Common myeloid progenitor, CD34-positive (primary cell): ENCODE data around the gene GSG1.

Experiments used
- CTCF ChIA-PET: fragments of 350-600 bp; sonication (Branson Sonifier 250); formaldehyde crosslinking; loops from one replicate; lab custom pipeline; 2021; ENCODE audit warnings: antibody characterized with exemption; lab: Charles Lee
- POLR2A ChIA-PET: fragments of 350-600 bp; sonication (Branson Sonifier 250); formaldehyde crosslinking; loops from one replicate; lab custom pipeline; 2021; ENCODE audit warnings: antibody characterized with exemption; lab: Charles Lee
- DNase-seq, 3 donors: peaks; one replicate each; pipeline versions ENCODE4 v3.0.0 to v3.0.0-alpha.2; 2013
- H3K27ac ChIP-seq, 2 experiments: 1 replicate in 1 of 2; 2 replicates in 1 of 2; pipeline ENCODE4 v1.7.0; 2013; ENCODE audit warnings: inconsistent platforms in 2 of 2, low read length in 2 of 2, mild to moderate bottlenecking in 2 of 2, low read depth in 1 of 2, moderate library complexity in 1 of 2; ENCODE audit not compliant: severe bottlenecking in 2 of 2, insufficient read depth in 1 of 2, poor library complexity in 1 of 2
- H3K27me3 ChIP-seq, 5 experiments: replicated peaks in 2 of 5; 1 replicate in 3 of 5; 2 replicates in 2 of 5; pipeline versions ENCODE4 v1.6.1 to v1.7.0; 2013; ENCODE audit warnings: low read length in 4 of 5, mild to moderate bottlenecking in 2 of 5, moderate library complexity in 2 of 5, inconsistent platforms in 1 of 5; ENCODE audit not compliant: insufficient read depth in 5 of 5, control insufficient read depth in 4 of 5
- H3K36me3 ChIP-seq, 4 experiments: 1 replicate in 2 of 4; 2 replicates in 2 of 4; pipeline versions ENCODE4 v1.6.1 to v1.7.0; 2013; ENCODE audit warnings: low read length in 3 of 4, control low read depth in 1 of 4, mild to moderate bottlenecking in 1 of 4; ENCODE audit not compliant: control insufficient read depth in 4 of 4, insufficient read depth in 4 of 4
- H3K4me1 ChIP-seq, 4 experiments: 1 replicate in 3 of 4; 2 replicates in 1 of 4; pipeline versions ENCODE4 v1.6.1 to v1.7.1; 2013; ENCODE audit warnings: low read length in 3 of 4, mild to moderate bottlenecking in 3 of 4, control low read depth in 1 of 4, inconsistent platforms in 1 of 4, moderate library complexity in 1 of 4; ENCODE audit not compliant: control insufficient read depth in 4 of 4, insufficient read depth in 4 of 4; ENCODE audit errors: control extremely low read depth in 1 of 4
- H3K4me3 ChIP-seq, 7 experiments: 1 replicate in 4 of 7; 2 replicates in 3 of 7; pipeline versions ENCODE4 v1.5.1 to v1.7.0; 2013; ENCODE audit warnings: mild to moderate bottlenecking in 7 of 7, low read length in 6 of 7, moderate library complexity in 6 of 7, inconsistent platforms in 2 of 7, low read depth in 2 of 7, control low read depth in 1 of 7; ENCODE audit not compliant: insufficient read depth in 4 of 7, control insufficient read depth in 1 of 7; ENCODE audit errors: extremely low read depth in 1 of 7
- H3K9me3 ChIP-seq, 5 experiments: 1 replicate in 4 of 5; 2 replicates in 1 of 5; pipeline versions ENCODE4 v1.6.1 to v1.7.1; 2013; ENCODE audit warnings: low read length in 4 of 5, mild to moderate bottlenecking in 2 of 5, inconsistent platforms in 1 of 5, low read depth in 1 of 5, moderate library complexity in 1 of 5; ENCODE audit not compliant: control insufficient read depth in 4 of 5, insufficient read depth in 2 of 5; ENCODE audit errors: control extremely low read depth in 1 of 5
- WGBS: methylation state at CpG from one replicate; pipeline ENCODE4 v1.1.5; 2013; ENCODE audit not compliant: insufficient coverage; 5-methylcytosine and 5-hydroxymethylcytosine counted together

Gene GSG1

GRCh38 chr12:13052421-13052820, 51.0 kb downstream of the GSG1 start:
- no peak overlapping the region for H3K27ac ChIP-seq
- H3K4me3 ChIP-seq = no peak overlapping the region
- H3K36me3 ChIP-seq = peaks cover 3 to 10% (median 4%) of the 10 kb centered on the region in 4 experiments
- H3K9me3 ChIP-seq = peaks cover 0 to 8% (median 4%) of the 10 kb centered on the region in 5 experiments
- no peaks in the 10 kb centered on the region for H3K27me3 ChIP-seq
- DNase-seq = peak in 1 of 3 donors; percentile 8
- CTCF ChIA-PET = interaction anchor here (1.2 to 1.9 kb wide), 2 partner anchors 156 to 160 kb away, joined by 5 to 7 read pairs; no protein-coding TSS in a partner anchor
- POLR2A ChIA-PET = no interaction called here
- no CpG with 5 or more reads among the region's 2 CpGs for WGBS
- H3K4me1 ChIP-seq = peaks cover 0 to 4% (median 2%) of the 10 kb centered on the region in 4 experiments

DNA sequence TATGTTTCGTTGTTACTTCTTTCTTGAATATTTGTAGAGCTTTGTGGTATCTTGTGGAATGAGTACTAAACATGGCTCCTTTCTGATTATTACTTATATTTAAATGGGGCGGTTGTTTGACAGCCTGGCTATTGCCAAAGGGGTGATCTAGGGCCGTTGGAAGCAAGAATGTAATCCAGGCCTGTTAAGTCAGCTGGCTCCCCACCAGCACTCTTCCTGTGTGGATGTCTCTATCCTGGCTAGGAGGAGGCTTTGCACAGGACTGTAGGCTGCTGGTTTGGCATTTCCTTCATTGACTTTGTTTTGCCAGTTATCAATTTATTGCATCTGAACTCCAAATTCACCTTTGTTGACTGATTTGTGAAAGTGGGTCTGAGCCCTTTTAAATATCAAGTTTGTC, 53.7 kb downstream of the GSG1 start:
- Histone ChIP-seq H3K4me3 (no peak overlapping the region), H3K9me3 (peaks cover 0 to 8% (median 4%) of the 10 kb centered on the region in 5 experiments), H3K27ac (no peak overlapping the region), H3K4me1 (peaks cover 0 to 10% (median 4%) of the 10 kb centered on the region in 4 experiments), H3K36me3 (no peaks in the 10 kb centered on the region), H3K27me3 (no peaks in the 10 kb centered on the region)
- DNase-seq = no peak
- WGBS = no CpG with 5 or more reads among the region's 3 CpGs
- ChIA-PET POLR2A (interaction anchor here (0.7 kb wide), 1 partner anchor 57 kb away, joined by 5 read pairs; no protein-coding TSS in a partner anchor), CTCF (interaction anchor here (1.5 to 1.7 kb wide), 2 partner anchors 12 to 15 kb away, joined by 5 read pairs; no protein-coding TSS in a partner anchor)

GRCh38 chr12:13046964-13047363, 56.5 kb downstream of the GSG1 start:
- Histone ChIP-seq H3K9me3 (no peaks in the 10 kb centered on the region), H3K36me3 (no peaks in the 10 kb centered on the region), H3K4me3 (no peak overlapping the region), H3K27ac (no peak overlapping the region), H3K27me3 (no peaks in the 10 kb centered on the region), H3K4me1 (peaks cover 2 to 15% (median 8%) of the 10 kb centered on the region in 4 experiments)
- DNase-seq = no peak
- ChIA-PET CTCF (no interaction called here), POLR2A (no interaction called here)
- 89% methylated on average over 1 of the region's 1 CpG for WGBS

DNA sequence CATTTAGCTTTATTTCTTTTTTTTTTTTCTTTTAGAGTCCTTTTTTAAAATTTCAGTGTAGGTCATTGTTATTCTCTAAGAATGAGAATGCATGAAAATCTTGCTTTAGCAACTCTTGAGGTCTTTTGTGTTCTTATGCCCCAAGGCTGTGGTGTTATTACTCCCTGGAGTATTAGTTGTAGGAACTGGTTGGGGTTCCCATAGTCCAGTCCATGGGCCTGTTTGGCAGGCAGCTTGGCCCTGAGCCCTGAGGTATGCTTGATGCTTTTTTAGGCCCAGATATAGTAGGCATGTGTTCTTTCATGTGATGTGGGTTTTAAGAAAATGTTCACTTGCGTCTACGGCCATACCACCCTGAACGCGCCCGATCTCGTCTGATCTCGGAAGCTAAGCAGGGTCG, 57.7 kb downstream of the GSG1 start:
- no peaks in the 10 kb centered on the region for H3K9me3 ChIP-seq
- no peak overlapping the region for H3K4me3 ChIP-seq
- H3K27ac ChIP-seq = no peak overlapping the region
- WGBS = no CpG with 5 or more reads among the region's 8 CpGs
- peaks cover 2 to 14% (median 7%) of the 10 kb centered on the region in 4 experiments for H3K4me1 ChIP-seq
- no peaks in the 10 kb centered on the region for H3K27me3 ChIP-seq
- ChIA-PET CTCF (interaction anchor here (0.9 to 3.3 kb wide), 7 partner anchors 11 to 166 kb away, joined by 3 to 13 read pairs (median 4); no protein-coding TSS in a partner anchor), POLR2A (no interaction called here)
- DNase-seq = no peak
- no peaks in the 10 kb centered on the region for H3K36me3 ChIP-seq

DNA sequence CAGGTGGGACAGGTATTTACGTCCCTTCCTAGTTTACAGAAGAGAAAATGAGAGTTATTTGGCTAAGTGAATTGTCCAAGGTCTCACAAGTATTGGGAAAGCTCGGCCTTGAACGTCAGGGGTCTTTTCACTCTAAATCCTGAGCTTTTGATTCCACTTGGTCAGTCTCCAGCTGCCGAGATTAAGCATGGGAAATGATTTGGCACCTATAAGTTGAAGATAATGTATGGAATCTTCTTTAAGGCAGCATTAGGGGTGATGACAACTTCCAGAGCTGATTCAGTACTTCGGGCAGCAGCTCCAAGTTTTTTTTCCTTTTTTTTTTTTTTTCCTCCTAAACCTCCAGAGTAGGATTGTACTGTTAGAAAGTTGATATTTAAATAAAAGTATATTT, 58.6 kb downstream of the GSG1 start:
- Histone ChIP-seq H3K27ac (no peak overlapping the region), H3K4me3 (peak overlapping the region; percentile 78 to 97 (median 93)), H3K27me3 (no peaks in the 10 kb centered on the region), H3K9me3 (no peaks in the 10 kb centered on the region), H3K4me1 (peaks cover 2 to 12% (median 6%) of the 10 kb centered on the region in 4 experiments), H3K36me3 (no peaks in the 10 kb centered on the region)
- no peak for DNase-seq
- ChIA-PET POLR2A (interaction anchor here (0.8 kb wide), 1 partner anchor 41 kb away, joined by 3 read pairs; no protein-coding TSS in a partner anchor), CTCF (interaction anchor here (0.9 to 3.3 kb wide), 8 partner anchors 14 to 167 kb away, joined by 3 to 13 read pairs (median 4); no protein-coding TSS in a partner anchor)
- WGBS = 14% methylated on average over 3 of the region's 5 CpGs

DNA sequence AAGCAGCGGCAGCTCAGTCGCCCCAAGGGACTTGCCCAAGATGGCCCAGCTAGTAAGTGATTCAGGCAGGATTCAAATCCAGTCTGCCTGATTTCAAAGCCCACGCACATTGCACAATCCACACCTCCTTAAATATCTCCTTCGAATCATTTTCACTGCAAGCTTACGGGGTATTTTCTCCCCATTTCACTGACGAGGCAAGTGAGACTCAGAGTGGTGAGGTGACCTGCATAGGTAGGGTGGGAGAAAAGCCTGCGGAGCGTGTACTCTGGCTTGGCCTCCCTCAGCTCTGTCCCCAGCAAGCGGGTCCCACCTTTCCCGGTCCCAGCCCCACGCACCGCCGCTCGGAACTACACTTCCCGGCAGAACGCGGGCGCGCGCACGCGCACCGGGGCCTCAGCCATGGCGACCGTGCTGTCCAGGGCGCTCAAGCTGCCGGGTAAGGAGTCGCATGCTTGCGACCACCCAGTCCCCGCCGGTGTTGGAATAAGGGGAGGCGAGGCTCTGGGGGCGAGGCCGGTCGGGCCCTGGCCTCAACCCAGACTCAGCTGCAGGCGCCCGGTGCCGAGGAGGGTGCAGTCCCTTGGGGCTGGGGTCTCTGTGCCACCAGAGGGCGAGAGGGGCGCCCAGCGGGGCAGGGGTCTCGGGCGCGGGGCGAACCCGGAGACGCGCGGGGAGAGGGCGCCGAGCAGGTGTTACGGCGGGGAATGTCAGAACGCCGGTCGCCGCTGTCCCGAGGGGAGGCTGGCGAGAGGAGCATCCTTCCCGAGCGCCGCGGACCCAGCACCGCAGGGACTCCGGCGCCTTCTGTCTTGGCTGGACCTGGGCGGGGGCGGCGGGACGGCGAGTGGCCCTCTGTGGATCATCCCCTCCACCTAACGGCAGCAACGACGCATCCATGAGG, 59.2 kb downstream of the GSG1 start, which contains the start of gene FAM234B:
Gene FAM234B (plus strand): TSS at position 380 of the 904 bp plus-strand sequence. CDS start 23 bp downstream, at position 403.
- Histone ChIP-seq H3K4me3 (peak within 1 kb of the TSS; percentile 78 to 97 (median 93)), H3K27me3 (no peaks in the 10 kb centered on the region), H3K9me3 (no peaks in the 10 kb centered on the region), H3K36me3 (no peaks in the 10 kb centered on the region), H3K4me1 (peaks cover 2 to 12% (median 6%) of the 10 kb centered on the region in 4 experiments), H3K27ac (no peak within 1 kb of the TSS)
- ChIA-PET POLR2A (interaction anchor here (0.8 to 1.0 kb wide), 2 partner anchors 16 to 41 kb away, joined by 3 read pairs; no protein-coding TSS in a partner anchor), CTCF (interaction anchor here (0.6 to 3.3 kb wide), 11 partner anchors 10 to 871 kb away, joined by 3 to 13 read pairs (median 4); no protein-coding TSS in a partner anchor)
- DNase-seq = peak; percentile 64 to 77 (median 73)
- 2% methylated on average over 59 of the region's 74 CpGs for WGBS
